ENCODE results near the gene PHF11.

DNA sequence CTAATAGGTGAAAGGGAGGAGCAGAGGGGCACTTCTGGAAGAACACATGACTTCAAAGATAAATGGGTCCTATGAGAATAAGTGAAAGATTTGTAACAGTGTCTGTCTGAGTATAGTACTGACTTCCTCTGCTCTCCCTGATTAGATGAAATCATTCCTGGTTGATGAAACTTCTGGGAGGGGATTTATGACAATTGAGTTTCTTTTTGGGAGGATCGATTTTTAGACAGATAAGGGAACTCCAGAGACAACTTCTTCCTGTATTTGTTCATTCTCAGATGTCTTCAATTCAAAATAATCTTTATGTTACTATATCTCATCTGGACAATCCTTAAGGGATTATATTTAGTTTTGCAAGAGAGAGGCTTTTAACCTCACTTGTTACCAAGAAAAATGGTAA, 31.7 kb upstream of the PHF11 start:
- TF ChIP-seq, protein P1, sequence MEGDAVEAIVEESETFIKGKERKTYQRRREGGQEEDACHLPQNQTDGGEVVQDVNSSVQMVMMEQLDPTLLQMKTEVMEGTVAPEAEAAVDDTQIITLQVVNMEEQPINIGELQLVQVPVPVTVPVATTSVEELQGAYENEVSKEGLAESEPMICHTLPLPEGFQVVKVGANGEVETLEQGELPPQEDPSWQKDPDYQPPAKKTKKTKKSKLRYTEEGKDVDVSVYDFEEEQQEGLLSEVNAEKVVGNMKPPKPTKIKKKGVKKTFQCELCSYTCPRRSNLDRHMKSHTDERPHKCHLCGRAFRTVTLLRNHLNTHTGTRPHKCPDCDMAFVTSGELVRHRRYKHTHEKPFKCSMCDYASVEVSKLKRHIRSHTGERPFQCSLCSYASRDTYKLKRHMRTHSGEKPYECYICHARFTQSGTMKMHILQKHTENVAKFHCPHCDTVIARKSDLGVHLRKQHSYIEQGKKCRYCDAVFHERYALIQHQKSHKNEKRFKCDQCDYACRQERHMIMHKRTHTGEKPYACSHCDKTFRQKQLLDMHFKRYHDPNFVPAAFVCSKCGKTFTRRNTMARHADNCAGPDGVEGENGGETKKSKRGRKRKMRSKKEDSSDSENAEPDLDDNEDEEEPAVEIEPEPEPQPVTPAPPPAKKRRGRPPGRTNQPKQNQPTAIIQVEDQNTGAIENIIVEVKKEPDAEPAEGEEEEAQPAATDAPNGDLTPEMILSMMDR (optimal IDR thresholded peaks at IDR 0.05 in 1 of 3, IDR thresholded peaks at IDR 0.05 in 1 of 3, conservative IDR thresholded peaks at IDR 0.05 in 1 of 3; ENCODE audit: extremely low read depth in 1 of 3, insufficient read depth in 2 of 3, low read length in 3 of 3): no peak
- no peak for TF ChIP-seq EZH2 (IDR thresholded peaks at IDR 0.05; ENCODE audit: low read length)
